Measurements from ENCODE around the gene TMEM38B.
"Not testable (repeated sequence)": the region's sequence is repeated elsewhere in the genome, so short reads cannot be mapped to it uniquely, and the experiment has no call there.

Gene TMEM38B

GRCh38 chr9:105722099-105722498, 27.8 kb downstream of the TMEM38B start:
- no peak for DNase-seq (ENCODE audit: low read depth in 2 of 2)

GRCh38 chr9:105725370-105725769, 31.0 kb downstream of the TMEM38B start:
- no peak for DNase-seq (ENCODE audit: low read depth in 2 of 2)

- DNase-seq (ENCODE audit: low read depth in 2 of 2), result not testable (repeated sequence)
These were observed 33.9 kb downstream of the TMEM38B start for GRCh38 chr9:105728230-105728629.

- DNase-seq (ENCODE audit: low read depth in 2 of 2), result not testable (repeated sequence)
These were observed 37.1 kb downstream of the TMEM38B start for GRCh38 chr9:105731420-105731819.

- DNase-seq (ENCODE audit: low read depth in 2 of 2), result no peak
These were observed 41.0 kb downstream of the TMEM38B start for GRCh38 chr9:105735366-105735765.

- DNase-seq (ENCODE audit: low read depth in 2 of 2), result no peak
These were observed 42.9 kb downstream of the TMEM38B start for GRCh38 chr9:105737205-105737604.

GRCh38 chr9:105742088-105742487, 47.7 kb downstream of the TMEM38B start:
- no peak for DNase-seq (ENCODE audit: low read depth in 2 of 2)

- not testable (repeated sequence) for DNase-seq (ENCODE audit: low read depth in 2 of 2)
These were observed 53.0 kb downstream of the TMEM38B start for GRCh38 chr9:105747325-105747724.

GRCh38 chr9:105751761-105752160, 57.4 kb downstream of the TMEM38B start:
- DNase-seq (ENCODE audit: low read depth in 2 of 2), result no peak

- no peak for DNase-seq (ENCODE audit: low read depth in 2 of 2)
These were observed 63.3 kb downstream of the TMEM38B start for GRCh38 chr9:105757496-105758251.

GRCh38 chr9:105760053-105760452, 65.7 kb downstream of the TMEM38B start:
- DNase-seq (ENCODE audit: low read depth in 2 of 2), result no peak

- DNase-seq (ENCODE audit: low read depth in 2 of 2), result not testable (repeated sequence)
These were observed 88.5 kb downstream of the TMEM38B start for GRCh38 chr9:105782561-105783494.

GRCh38 chr9:105783495-105783872, 89.1 kb downstream of the TMEM38B start:
- DNase-seq (ENCODE audit: low read depth in 2 of 2), result not testable (repeated sequence)

GRCh38 chr9:105786796-105787195, 92.5 kb downstream of the TMEM38B start:
- not testable (repeated sequence) for DNase-seq (ENCODE audit: low read depth in 2 of 2)

GRCh38 chr9:105816202-105816744, 121.9 kb downstream of the TMEM38B start:
- DNase-seq (ENCODE audit: low read depth in 2 of 2), result no peak

- no peak for DNase-seq (ENCODE audit: low read depth in 2 of 2)
These were observed 122.6 kb downstream of the TMEM38B start for GRCh38 chr9:105816981-105817380.

GRCh38 chr9:105818903-105819302, 124.6 kb downstream of the TMEM38B start:
- no peak for DNase-seq (ENCODE audit: low read depth in 2 of 2)

GRCh38 chr9:105822814-105823213, 128.5 kb downstream of the TMEM38B start:
- no peak for DNase-seq (ENCODE audit: low read depth in 2 of 2)

Data from activated CD4-positive, alpha-beta T cell treated with anti-CD3 and anti-CD28 coated beads for 24 hours (primary cell).